Measurements from ENCODE around the gene HOXD8.

The HOXD8 gene

GRCh38 chr2:176114120-176114929 lies 15.2 kb upstream of the HOXD8 start (continued):
- TF ChIP-seq ZNF426 (tag by site-specific recombination; IDR thresholded peaks at IDR 0.05) (no peak), ZNF416 (tag by site-specific recombination; IDR thresholded peaks at IDR 0.05) (no peak), ZNF16 (tag by site-specific recombination; IDR thresholded peaks at IDR 0.05; ENCODE audit: low read depth) (no peak), ZNF362 (tag by site-specific recombination; IDR thresholded peaks at IDR 0.05) (no peak), ZNF19 (tag by site-specific recombination; IDR thresholded peaks at IDR 0.05; ENCODE audit: low read depth) (no peak), KLF16 (tag by site-specific recombination; IDR thresholded peaks at IDR 0.05) (no peak), ZNF214 (tag by site-specific recombination; IDR thresholded peaks at IDR 0.05; ENCODE audit: borderline replicate concordance) (no peak), ZSCAN18 (tag by site-specific recombination; IDR thresholded peaks at IDR 0.05) (no peak), FEZF1 (tag by site-specific recombination; IDR thresholded peaks at IDR 0.05) (no peak), ZNF175 (tag by site-specific recombination; IDR thresholded peaks at IDR 0.05) (no peak), GFI1B (tag by site-specific recombination; IDR thresholded peaks at IDR 0.05) (no peak)

GRCh38 chr2:176114930-176115625 lies 14.4 kb upstream of the HOXD8 start:
- no peak overlapping the region for H3K27ac ChIP-seq (ENCODE audit: extremely low read depth, low read depth, low read length)
- peaks cover 26 to 99% of the 10 kb centered on the region in 2 experiments; a peak in 2 of 3 replicates for H3K36me3 ChIP-seq (ENCODE audit: control insufficient read depth in 2 of 2, insufficient read depth in 1 of 2, low read length in 2 of 2)
- TF ChIP-seq ZNF521 (tag by site-specific recombination; IDR thresholded peaks at IDR 0.05) (no peak), ZNF670 (tag by site-specific recombination; IDR thresholded peaks at IDR 0.05; ENCODE audit: low read depth) (no peak), ZNF23 (tag by site-specific recombination; IDR thresholded peaks at IDR 0.05; ENCODE audit: borderline replicate concordance) (no peak), ZNF221 (tag by site-specific recombination; IDR thresholded peaks at IDR 0.05; ENCODE audit: borderline replicate concordance) (no peak), KLF1 (tag by site-specific recombination; IDR thresholded peaks at IDR 0.05) (no peak), PRDM6 (tag by site-specific recombination; IDR thresholded peaks at IDR 0.05) (no peak), ZNF792 (tag by site-specific recombination; IDR thresholded peaks at IDR 0.05) (no peak), ZNF707 (tag by site-specific recombination; IDR thresholded peaks at IDR 0.05) (no peak)
- no peaks in the 10 kb centered on the region for H3K9me3 ChIP-seq (ENCODE audit: control insufficient read depth, insufficient read depth, low read depth, low read length)
- ChIA-PET POLR2A (no interaction called here), CTCF (interaction anchor here (0.7 to 0.9 kb wide), 2 partner anchors 12 to 551 kb away, joined by 3 to 4 read pairs; no protein-coding TSS in a partner anchor)
- no peaks in the 10 kb centered on the region for H3K4me1 ChIP-seq (ENCODE audit: control insufficient read depth, insufficient read depth, low read length)
- no peak overlapping the region for H3K4me3 ChIP-seq (ENCODE audit: low read depth, low read length)
